Measurements from ENCODE around the gene APOBEC3G.
"Not testable (repeated sequence)": the region's sequence is repeated elsewhere in the genome, so short reads cannot be mapped to it uniquely, and the experiment has no call there.

APOBEC3G gene

DNA sequence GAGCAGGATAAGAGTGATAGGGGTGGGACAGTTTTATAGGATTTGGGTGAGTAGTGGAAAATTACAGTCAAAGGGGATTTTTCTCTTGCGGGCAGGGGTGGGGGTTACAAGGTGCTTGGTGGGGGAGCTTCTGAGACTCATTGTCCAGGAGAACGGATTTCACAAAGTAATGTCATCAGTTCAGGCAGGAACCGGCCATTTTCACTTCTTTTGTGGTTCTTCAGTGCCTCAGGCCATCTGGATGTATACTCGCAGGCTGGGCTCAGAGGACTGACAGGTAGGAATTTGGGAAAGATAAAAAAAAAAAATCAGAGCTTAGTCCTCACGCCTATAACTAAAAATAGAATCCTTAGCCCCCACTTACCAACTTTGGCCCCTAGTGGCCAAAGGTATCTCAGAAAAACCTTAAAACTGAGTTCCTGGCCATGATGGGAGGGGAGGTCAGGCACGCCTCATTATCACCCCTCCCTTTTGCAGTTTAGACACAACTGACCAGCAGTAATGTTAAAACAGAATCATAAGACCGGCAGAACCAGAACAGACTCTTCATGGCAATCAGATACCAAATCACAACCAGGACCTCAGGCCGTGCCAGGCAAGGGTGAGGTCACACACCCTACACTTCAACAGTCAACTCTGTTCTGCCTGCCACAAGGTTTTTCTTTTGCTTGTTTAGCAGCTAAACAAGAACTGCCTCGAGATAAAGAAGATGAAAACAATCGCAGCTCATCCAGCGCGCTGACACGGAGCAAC lies 8.9 kb upstream of the APOBEC3G start:
- no peak for DNase-seq (ENCODE audit: low read depth)

GRCh38 chr22:39070186-39070585 lies 6.9 kb upstream of the APOBEC3G start:
- DNase-seq (ENCODE audit: low read depth): no peak

DNA sequence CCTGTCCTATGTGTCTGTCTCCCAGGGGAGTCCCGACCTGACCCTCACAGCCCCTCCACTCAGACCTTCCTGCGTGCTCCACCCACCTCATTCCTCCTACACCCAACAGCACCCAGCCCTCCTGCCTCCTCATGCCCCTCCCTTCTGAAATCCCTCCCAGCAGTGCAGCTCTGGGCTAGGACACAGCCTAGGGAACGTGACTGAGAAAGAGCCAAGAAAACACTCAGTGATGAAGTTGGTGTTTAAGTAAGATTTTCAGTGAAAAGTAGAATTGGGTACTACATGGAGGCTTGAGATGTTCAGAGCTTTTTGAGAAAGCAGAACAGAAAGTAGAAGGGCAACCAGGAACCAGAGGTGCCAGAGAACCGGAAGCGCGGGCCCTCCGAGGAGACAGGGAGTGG lies 4.5 kb upstream of the APOBEC3G start:
- not testable (repeated sequence) for DNase-seq (ENCODE audit: low read depth)

GRCh38 chr22:39073981-39074380 lies 3.1 kb upstream of the APOBEC3G start:
- no peak for DNase-seq (ENCODE audit: low read depth)

DNA sequence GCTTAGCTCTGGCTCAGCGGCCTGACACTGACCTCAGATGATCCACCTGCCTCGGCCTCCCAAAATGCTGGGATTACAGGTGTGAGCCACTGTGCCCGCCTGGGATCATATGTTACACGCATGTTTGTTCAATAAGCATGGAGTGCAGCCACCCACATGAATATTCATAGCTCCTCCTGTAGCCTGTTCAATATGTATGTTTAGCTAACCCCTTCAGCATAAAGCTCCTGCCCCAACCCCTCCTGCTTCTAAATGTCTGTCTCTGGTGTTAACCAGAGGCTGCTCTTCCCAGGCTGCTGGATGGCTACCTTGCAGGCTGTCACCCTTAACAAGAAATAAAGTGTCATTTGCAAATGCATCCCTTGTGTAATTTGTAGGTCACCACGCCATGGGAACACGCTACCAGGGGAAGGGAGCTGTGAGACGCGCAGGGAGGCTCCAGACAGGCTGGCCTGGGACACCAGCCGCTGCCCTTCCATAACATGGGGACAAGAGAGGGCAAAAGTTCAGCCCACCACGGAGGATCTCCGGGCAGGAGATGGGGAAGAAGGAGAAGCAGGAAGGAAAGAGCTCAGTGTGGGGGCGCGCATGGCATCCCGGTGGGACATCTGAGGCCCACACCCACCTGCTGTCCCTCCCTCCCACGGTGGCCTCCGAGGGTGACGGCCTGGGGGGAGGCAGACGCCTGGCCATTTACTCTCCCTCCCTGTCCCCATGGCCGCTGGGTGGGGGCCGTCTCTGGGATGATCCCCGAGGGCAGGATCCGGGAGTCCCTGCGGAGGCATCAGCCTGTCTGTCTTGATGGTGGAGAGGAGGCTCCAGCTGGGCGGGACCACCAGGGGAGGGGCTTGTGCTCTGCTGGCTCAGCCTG lies 685 bp upstream of the APOBEC3G start:
- DNase-seq (ENCODE audit: low read depth): not testable (repeated sequence)

DNA sequence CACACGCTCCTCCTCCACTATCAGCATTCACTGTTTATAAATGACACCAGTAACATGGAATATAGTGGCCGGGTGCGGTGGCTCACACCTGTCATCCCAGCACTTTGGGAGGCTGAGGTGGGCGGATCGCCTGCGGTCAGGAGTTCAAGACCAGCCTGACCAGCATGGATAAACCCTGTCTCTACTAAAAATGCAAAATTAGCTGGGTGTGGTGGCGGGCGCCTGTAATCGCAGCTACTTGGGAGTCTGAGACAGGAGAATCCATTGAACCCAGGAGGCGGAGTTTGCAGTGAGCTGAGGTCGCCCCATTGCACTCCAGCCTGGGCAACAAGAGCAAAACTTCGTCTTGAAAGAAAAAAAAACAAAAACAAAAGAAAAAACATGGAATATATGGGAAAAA lies 837 bp downstream of the APOBEC3G start:
- not testable (repeated sequence) for DNase-seq (ENCODE audit: low read depth)

GRCh38 chr22:39078329-39078728 lies 1.3 kb downstream of the APOBEC3G start:
- no peak for DNase-seq (ENCODE audit: low read depth)

DNA sequence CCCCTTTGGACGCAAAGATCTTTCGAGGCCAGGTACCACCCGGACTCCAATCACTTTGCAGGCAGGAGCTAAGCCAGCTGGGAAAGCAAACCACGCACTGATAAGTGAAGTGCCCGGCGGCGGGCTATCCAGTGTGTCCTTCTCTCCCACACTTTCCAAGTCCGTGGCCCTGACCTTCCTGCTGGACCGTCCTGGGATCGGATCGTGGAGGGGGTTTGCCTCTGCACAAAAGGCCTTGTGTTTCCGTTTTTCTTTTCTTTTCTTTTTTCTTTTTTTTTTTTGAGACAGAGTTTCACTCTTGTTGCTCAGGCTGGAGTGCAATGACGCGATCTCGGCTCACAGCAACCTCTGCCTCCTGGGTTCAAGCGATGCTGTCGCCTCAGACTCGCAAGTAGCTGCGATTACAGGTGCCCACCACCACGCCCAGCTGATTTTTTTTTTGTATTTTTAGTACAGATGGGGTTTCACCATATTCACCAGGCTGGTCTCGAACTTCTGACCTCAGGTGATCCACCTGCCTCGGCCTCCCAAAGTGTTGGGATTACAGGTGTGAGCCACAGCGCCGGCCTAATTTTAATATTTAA lies 2.1 kb downstream of the APOBEC3G start:
- DNase-seq (ENCODE audit: low read depth): not testable (repeated sequence)

- no peak for DNase-seq (ENCODE audit: low read depth)
These were observed 3.1 kb downstream of the APOBEC3G start for GRCh38 chr22:39080052-39080762.

DNA sequence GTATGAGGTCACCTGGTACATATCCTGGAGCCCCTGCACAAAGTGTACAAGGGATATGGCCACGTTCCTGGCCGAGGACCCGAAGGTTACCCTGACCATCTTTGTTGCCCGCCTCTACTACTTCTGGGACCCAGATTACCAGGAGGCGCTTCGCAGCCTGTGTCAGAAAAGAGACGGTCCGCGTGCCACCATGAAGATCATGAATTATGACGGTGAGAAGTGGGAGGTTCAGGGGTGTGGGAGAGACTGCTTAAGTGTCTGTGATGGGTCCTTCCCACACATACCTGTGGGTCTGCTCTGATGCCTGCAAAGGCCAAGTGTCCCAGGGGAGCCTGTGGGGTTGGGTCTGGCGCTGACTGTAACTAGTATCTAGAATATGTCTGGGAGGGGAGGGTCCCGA lies 3.9 kb downstream of the APOBEC3G start:
- no peak for DNase-seq (ENCODE audit: low read depth)

GRCh38 chr22:39081598-39081997 lies 4.5 kb downstream of the APOBEC3G start:
- DNase-seq (ENCODE audit: low read depth): no peak

DNA sequence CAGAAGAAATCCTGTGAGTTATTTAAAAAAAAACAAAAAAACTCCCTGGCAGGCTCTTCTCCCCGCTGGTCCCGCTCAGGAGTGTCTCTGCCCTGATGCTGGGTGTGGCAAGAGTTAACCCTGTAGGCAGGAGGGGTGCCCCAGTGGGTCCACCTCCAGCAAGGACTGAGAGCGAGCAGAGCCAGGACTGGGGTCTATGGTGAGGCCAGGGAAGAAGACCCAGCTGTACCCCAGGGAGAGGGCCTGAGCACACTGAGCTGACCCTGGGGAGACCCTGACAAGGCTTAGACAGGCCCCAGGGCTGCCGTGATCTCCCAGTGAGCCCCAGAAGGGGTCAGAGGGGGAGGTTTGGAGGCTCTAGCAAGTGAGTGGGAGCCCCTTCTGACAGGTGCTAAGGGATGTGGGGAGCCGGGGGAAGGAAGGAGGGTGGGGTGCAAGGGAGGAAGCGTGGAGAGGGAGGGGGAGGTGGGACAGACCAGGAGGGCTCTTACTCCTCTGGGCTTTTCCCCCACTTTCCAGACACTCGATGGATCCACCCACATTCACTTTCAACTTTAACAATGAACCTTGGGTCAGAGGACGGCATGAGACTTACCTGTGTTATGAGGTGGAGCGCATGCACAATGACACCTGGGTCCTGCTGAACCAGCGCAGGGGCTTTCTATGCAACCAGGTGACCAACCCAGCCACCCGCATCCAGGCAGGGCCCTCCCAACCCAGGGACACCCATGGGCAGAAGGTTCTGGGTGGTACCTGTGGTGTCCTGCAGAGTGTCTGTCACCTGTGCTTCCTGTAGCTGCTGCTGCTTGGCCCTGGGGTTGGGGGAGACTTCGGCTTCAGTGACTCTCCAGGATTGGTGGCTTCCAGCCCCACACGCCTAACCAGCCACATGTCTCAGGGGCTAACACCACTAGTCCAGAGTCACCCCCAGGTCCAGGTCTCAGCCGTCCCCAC lies 6.4 kb downstream of the APOBEC3G start:
- no peak for DNase-seq (ENCODE audit: low read depth)

GRCh38 chr22:39084666-39085065 lies 7.6 kb downstream of the APOBEC3G start:
- no peak for DNase-seq (ENCODE audit: low read depth)

DNA sequence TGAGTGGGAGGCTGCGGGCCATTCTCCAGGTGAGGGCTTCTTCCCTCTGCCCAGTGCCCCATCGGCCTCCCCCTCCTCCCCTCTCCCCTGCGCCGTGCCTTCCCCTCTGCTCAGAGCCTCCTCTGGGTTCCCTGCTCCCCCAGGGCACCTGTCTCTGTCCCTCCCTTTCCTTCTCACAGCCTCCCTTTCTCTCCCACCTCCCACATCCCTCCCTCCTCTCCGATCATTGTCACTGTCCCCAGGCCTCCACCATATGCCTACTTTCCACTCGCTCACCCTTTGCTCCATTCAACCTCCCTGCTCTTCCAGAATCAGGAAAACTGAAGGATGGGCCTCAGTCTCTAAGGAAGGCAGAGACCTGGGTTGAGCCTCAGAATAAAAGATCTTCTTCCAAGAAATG lies 10.0 kb downstream of the APOBEC3G start:
- DNase-seq (ENCODE audit: low read depth): no peak

- no peak for DNase-seq (ENCODE audit: low read depth)
These were observed 11.0 kb downstream of the APOBEC3G start for GRCh38 chr22:39087881-39088684.

DNA sequence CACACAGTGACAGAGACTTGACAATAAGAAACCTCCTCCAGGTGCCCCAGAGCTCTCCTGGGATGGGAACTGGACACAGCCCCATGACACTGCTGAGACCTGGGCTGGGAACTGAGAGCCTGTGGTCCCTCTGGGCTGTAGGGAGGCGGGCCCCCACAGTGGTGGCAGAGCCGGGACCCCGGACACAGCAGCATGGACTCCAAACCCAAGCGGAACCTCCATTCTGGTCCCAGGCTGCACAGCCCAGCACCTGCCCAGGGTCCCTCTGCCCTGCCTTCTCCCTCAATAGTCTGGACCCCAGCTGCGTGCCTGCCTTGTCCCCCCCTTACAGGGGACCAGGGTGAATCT lies 11.6 kb downstream of the APOBEC3G start:
- DNase-seq (ENCODE audit: low read depth): no peak

- DNase-seq (ENCODE audit: low read depth): no peak
These were observed 12.9 kb downstream of the APOBEC3G start for GRCh38 chr22:39089928-39090327.

- no peak for DNase-seq (ENCODE audit: low read depth)
These were observed 13.5 kb downstream of the APOBEC3G start for GRCh38 chr22:39090426-39091064.

DNA sequence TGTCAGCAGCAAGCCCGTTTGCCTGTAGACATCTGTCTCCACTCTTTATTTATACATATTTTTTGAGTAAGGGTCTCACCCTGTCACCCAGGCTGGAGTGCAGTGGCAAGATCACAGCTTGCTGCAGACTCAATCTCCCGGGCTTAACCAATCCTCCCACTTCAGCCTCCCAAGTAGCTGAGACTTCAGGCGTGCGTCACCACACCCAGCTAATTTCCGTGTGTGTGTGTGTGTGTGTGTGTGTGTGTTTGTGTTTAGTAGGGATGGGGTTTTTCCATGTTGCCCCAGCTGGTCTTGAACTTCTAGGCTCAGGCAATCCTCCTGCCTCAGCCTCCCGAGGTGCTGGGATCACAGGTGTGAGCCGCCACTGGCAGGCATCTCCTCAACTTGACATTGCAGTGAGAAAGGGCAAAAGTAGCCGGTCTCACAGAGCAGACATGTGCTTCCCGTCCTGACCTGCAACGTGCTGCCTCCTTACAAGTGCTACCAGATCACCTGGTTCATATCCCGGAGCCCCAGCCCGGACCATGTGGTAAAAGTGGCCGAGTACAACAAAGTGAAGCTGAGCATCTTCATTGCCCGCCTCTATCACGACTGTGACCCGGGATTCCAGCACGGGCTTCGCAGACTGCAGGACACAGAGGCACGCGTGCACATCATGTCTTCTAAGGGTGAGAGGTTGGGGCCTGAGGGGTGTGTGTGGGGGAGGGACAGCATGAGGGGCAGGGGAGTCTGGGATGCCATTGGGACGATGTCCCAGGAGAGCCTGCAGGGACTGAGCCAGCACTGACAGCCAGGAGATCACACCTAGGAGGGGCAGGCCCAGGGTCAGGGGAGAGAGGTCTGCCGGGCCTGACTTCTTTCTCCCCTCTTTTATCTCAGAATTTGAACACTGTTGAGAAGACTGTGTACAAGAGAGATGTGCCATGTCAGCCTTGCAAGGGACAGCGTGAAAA lies 14.3 kb downstream of the APOBEC3G start:
- DNase-seq (ENCODE audit: low read depth): no peak

Data from fibroblast of the conjunctiva (primary cell).